ENCODE data around the gene ESRP2.

Gene ESRP2

GRCh38 chr16:68235887-68236136 lies at the start of gene ESRP2:
Gene ESRP2, minus strand, starts transcription at chr16:68236127. Its CDS starts 82 bp downstream, at chr16:68236045.
- DNase-seq: no peak

- DNase-seq: no peak
Observed at GRCh38 chr16:68285683-68286082, 49.8 kb upstream of the ESRP2 start.

GRCh38 chr16:68284847-68285246 lies 48.9 kb upstream of the ESRP2 start:
- DNase-seq: no peak

- DNase-seq: peak; percentile 15
Observed at GRCh38 chr16:68283801-68284598, 48.1 kb upstream of the ESRP2 start.

- DNase-seq: no peak
Observed at GRCh38 chr16:68283346-68283745, 47.4 kb upstream of the ESRP2 start.

- no peak for DNase-seq
Observed at GRCh38 chr16:68282064-68282452, 46.1 kb upstream of the ESRP2 start.

GRCh38 chr16:68281368-68282063 lies 45.6 kb upstream of the ESRP2 start:
- DNase-seq: peak; percentile 33

- no peak for DNase-seq
Observed at GRCh38 chr16:68279726-68280558, 44.0 kb upstream of the ESRP2 start.

- no peak for DNase-seq
Observed at GRCh38 chr16:68276223-68276622, 40.3 kb upstream of the ESRP2 start.

- DNase-seq: peak; percentile 81
Observed at GRCh38 chr16:68275611-68276191, 39.8 kb upstream of the ESRP2 start.

- no peak for DNase-seq
Observed at GRCh38 chr16:68274441-68274840, 38.5 kb upstream of the ESRP2 start.

- DNase-seq: peak; percentile 39
Observed at GRCh38 chr16:68273896-68274295, 38.0 kb upstream of the ESRP2 start.

- no peak for DNase-seq
Observed at GRCh38 chr16:68273459-68273858, 37.5 kb upstream of the ESRP2 start.

- DNase-seq: peak; percentile 69
Observed at GRCh38 chr16:68272507-68273209, 36.7 kb upstream of the ESRP2 start.

GRCh38 chr16:68270353-68270752 lies 34.4 kb upstream of the ESRP2 start:
- peak; percentile 74 for DNase-seq

GRCh38 chr16:68269793-68270192 lies 33.9 kb upstream of the ESRP2 start:
- no peak for DNase-seq

- no peak for DNase-seq
Observed at GRCh38 chr16:68267612-68268405, 31.9 kb upstream of the ESRP2 start.

- DNase-seq: peak; percentile 62
Observed at GRCh38 chr16:68265078-68265920, 29.4 kb upstream of the ESRP2 start.

GRCh38 chr16:68264128-68265077 lies 28.5 kb upstream of the ESRP2 start, which contains the start of gene SLC7A6:
Gene SLC7A6, plus strand, starts transcription at chr16:68264526. Its CDS starts 10,201 bp downstream, at chr16:68274727.
- peak; percentile 81 for DNase-seq

Data from CD4-positive, alpha-beta T cell treated with Interleukin-4 for 4 hours (primary cell).